ENCODE data around the gene IFNE. TPM values are rescaled to one million over a fixed set of nuclear protein-coding genes. Genes with fewer than 3 reads are reported as not detected.

IFNE gene, protein sequence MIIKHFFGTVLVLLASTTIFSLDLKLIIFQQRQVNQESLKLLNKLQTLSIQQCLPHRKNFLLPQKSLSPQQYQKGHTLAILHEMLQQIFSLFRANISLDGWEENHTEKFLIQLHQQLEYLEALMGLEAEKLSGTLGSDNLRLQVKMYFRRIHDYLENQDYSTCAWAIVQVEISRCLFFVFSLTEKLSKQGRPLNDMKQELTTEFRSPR
- 0.34 and 1.00 TPM in 2 replicates for total RNA-seq (2022)
- percentile 59 among the genes with signal in this experiment for Bru-seq, nascent RNA
- percentile 69 among the genes with signal in this experiment for BruChase-seq, experiment 1, labeled RNA remaining after a 2-hour chase
- BruChase-seq, experiment 2, labeled RNA remaining after a 6-hour chase = percentile 62 among the genes with signal in this experiment
- long read RNA-seq = 0 reads

DNA sequence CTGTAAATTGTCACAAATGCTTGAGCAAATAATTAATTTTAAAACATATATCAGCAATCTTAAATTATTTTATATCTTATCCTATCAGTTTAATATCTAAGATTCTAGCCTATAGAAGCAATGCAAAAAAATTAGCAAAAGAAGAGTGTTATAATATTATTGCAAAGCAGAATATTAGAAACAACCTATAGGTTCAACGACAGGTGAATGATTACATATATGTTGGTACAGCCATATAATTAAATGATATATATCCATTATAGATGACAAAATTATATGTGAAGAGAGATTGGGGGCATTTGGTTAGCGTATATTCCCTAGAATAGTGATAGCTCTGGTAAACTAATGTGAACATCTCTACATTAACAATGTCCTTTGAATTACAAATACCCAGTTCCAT, at the start of gene IFNE:
Gene IFNE (minus strand): TSS at position 101 of the 400 bp plus-strand sequence. CDS start 619 bp downstream, outside the sequence.
- DNase-seq = no peak
- intact Hi-C loops (cut with micrococcal nuclease; ENCODE audit: unreplicated experiment) = no loop called here
- peaks cover 17% of the 10 kb centered on the region for H3K9me3 Mint-ChIP-seq (ENCODE audit: unreplicated experiment)
- no peaks in the 10 kb centered on the region for H3K4me1 Mint-ChIP-seq (ENCODE audit: low read depth, unreplicated experiment)
- no peak within 1 kb of the TSS for H3K27ac Mint-ChIP-seq (ENCODE audit: unreplicated experiment)
- no TSS peak for BruUV-seq (replicated peaks)
- ChIA-PET POLR2A (no interaction called here), CTCF (no interaction called here)
- no peaks in the 10 kb centered on the region for H3K27me3 Mint-ChIP-seq (ENCODE audit: insufficient read depth, unreplicated experiment)
- H3K36me3 Mint-ChIP-seq (ENCODE audit: insufficient read depth, unreplicated experiment) = no peaks in the 10 kb centered on the region
- no peak within 1 kb of the TSS for H3K4me3 Mint-ChIP-seq (ENCODE audit: unreplicated experiment)
- no peaks in the 10 kb centered on the region for H3K9me3 ChIP-seq
- TF ChIP-seq CTCF (IDR thresholded peaks at IDR 0.05; ENCODE audit: insufficient read depth in 1 of 2, low read depth in 1 of 2, low read length in 1 of 2, severe bottlenecking in 1 of 2, unreplicated experiment in 1 of 2) = no peak
- no peak within 1 kb of the TSS for H3K4me3 ChIP-seq (ENCODE audit: low read depth, low read length)
- no peaks in the 10 kb centered on the region for H3K36me3 ChIP-seq (ENCODE audit: control insufficient read depth, insufficient read depth, low read length)
- no peaks in the 10 kb centered on the region for H3K27me3 ChIP-seq (replicated peaks; ENCODE audit: control insufficient read depth, insufficient read depth, low read length)
- H3K4me1 ChIP-seq = no peaks in the 10 kb centered on the region

DNA sequence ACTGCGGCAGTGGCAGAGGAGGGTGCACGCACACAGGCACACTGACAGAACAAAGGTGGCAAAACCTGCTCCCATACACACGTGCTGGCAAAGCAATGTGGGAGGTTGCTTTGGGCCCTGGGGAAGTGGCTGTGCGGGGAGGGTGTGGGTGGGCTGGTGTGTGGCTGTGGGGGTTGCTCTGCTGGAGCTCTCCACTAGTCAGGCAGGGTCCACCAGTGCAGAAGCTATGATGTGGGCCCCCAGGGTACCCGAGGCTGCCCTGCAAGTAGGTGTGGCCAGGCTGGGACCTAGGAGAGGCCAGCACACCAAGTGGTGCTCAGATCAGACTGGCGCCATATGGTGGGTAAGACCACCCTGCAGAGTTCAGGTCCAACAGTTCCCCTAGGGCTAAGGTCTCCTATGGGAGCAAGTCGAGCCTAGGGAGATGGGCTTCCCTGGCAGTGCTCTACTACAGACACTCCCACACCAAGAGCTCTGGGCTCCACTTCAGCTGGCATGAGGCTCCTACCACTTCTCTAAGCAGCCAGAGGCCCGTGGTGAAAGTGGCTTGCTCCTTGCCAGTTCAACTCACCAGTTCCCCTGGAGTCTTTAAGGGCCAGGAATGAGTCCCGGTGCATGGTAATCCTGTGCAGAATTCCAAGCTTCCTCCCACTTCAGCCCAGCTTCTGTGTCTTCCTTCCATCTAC, 46.2 kb upstream of the IFNE start:
- no peaks in the 10 kb centered on the region for H3K27me3 Mint-ChIP-seq (ENCODE audit: insufficient read depth, unreplicated experiment)
- H3K4me3 Mint-ChIP-seq (ENCODE audit: unreplicated experiment) = no peak overlapping the region
- peaks cover 25% of the 10 kb centered on the region for H3K9me3 Mint-ChIP-seq (ENCODE audit: unreplicated experiment)
- peaks cover 39% of the 10 kb centered on the region for H3K36me3 Mint-ChIP-seq (ENCODE audit: insufficient read depth, unreplicated experiment)
- Histone ChIP-seq H3K36me3 (ENCODE audit: control insufficient read depth, insufficient read depth, low read length) (no peaks in the 10 kb centered on the region), H3K4me3 (ENCODE audit: low read depth, low read length) (no peak overlapping the region), H3K4me1 (no peaks in the 10 kb centered on the region), H3K27me3 (replicated peaks; ENCODE audit: control insufficient read depth, insufficient read depth, low read length) (no peaks in the 10 kb centered on the region), H3K9me3 (no peaks in the 10 kb centered on the region)
- no peaks in the 10 kb centered on the region for H3K4me1 Mint-ChIP-seq (ENCODE audit: low read depth, unreplicated experiment)
- intact Hi-C loops (cut with micrococcal nuclease; ENCODE audit: unreplicated experiment) = no loop called here
- TF ChIP-seq CTCF (IDR thresholded peaks at IDR 0.05; ENCODE audit: insufficient read depth in 1 of 2, low read depth in 1 of 2, low read length in 1 of 2, severe bottlenecking in 1 of 2, unreplicated experiment in 1 of 2) = no peak
- no peak for DNase-seq
- BruUV-seq (replicated peaks) = no TSS peak
- ChIA-PET CTCF (no interaction called here), POLR2A (no interaction called here)
- H3K27ac Mint-ChIP-seq (ENCODE audit: unreplicated experiment) = no peak overlapping the region

GRCh38 chr9:21527579-21527978, 45.5 kb upstream of the IFNE start:
- no peaks in the 10 kb centered on the region for H3K4me1 ChIP-seq
- Mint-ChIP-seq H3K4me3 (ENCODE audit: unreplicated experiment) (no peak overlapping the region), H3K27me3 (ENCODE audit: insufficient read depth, unreplicated experiment) (no peaks in the 10 kb centered on the region), H3K36me3 (ENCODE audit: insufficient read depth, unreplicated experiment) (peaks cover 38% of the 10 kb centered on the region), H3K4me1 (ENCODE audit: low read depth, unreplicated experiment) (no peaks in the 10 kb centered on the region), H3K9me3 (ENCODE audit: unreplicated experiment) (peaks cover 25% of the 10 kb centered on the region), H3K27ac (ENCODE audit: unreplicated experiment) (no peak overlapping the region)
- BruUV-seq (replicated peaks) = no TSS peak
- DNase-seq = no peak
- H3K4me3 ChIP-seq (ENCODE audit: low read depth, low read length) = no peak overlapping the region
- ChIA-PET CTCF (no interaction called here), POLR2A (no interaction called here)
- TF ChIP-seq CTCF (IDR thresholded peaks at IDR 0.05; ENCODE audit: insufficient read depth in 1 of 2, low read depth in 1 of 2, low read length in 1 of 2, severe bottlenecking in 1 of 2, unreplicated experiment in 1 of 2) = no peak
- intact Hi-C loops (cut with micrococcal nuclease; ENCODE audit: unreplicated experiment) = no loop called here
- no peaks in the 10 kb centered on the region for H3K9me3 ChIP-seq
- no peaks in the 10 kb centered on the region for H3K27me3 ChIP-seq (replicated peaks; ENCODE audit: control insufficient read depth, insufficient read depth, low read length)
- H3K36me3 ChIP-seq (ENCODE audit: control insufficient read depth, insufficient read depth, low read length) = no peaks in the 10 kb centered on the region

Data from Caco-2 (cell line).